Stimulated activated CD4-positive, alpha-beta T cell treated with anti-CD3 and anti-CD28 coated beads, Interleukin-12 subunit alpha, Interleukin-12 subunit beta, amount 100 ng/mL, for 24 hours (primary cell): ENCODE results near the gene STX10.
"Not testable (repeated sequence)": the region's sequence is repeated elsewhere in the genome, so short reads cannot be mapped to it uniquely, and the experiment has no call there.

Experiments
- DNase-seq, 2 experiments: peaks; one replicate each; pipeline ENCODE4 v3.0.0-alpha.2; 2020; ENCODE audit warnings: low read depth in 2 of 2

STX10 gene

DNA sequence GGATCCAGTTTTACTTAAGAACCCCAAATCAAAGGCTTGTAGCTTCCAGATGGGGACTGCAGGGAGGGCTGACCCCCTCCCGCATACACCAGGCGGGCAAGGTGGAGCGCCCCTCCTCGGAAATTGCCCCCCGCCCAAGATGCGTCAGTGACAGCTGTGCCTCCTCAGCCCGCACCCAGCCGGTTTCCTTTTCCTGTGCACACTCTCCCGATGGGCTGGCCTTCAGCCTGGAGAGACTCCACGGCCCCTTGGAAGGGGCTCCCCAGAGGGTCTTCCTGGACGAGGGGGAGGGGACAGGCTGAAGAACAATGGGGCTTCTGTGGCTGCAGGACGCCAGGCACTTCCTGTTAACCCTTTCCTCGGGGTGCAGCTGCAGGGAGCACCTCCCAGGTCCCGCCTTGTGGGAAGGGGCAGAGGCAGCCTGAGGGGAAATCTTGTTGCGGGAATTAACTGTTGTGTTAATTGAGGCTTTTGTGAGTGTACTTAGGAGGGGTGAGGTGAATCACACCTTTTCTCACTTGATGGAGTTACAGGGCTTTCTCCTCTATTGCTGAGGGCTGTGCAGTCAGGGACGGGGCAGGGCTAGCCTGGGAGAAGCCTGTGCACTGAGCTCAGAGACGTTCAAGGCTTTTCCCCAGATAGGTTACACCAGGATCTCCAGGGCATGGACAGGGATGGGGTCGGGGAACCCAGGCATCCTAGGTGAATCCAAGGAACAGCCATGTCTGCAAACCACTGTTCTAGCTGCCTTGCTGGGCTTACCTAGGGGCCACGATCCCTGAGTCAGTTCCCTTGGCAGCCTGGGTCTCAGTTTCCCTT, 14.4 kb upstream of the STX10 start:
- DNase-seq: no peak

DNA sequence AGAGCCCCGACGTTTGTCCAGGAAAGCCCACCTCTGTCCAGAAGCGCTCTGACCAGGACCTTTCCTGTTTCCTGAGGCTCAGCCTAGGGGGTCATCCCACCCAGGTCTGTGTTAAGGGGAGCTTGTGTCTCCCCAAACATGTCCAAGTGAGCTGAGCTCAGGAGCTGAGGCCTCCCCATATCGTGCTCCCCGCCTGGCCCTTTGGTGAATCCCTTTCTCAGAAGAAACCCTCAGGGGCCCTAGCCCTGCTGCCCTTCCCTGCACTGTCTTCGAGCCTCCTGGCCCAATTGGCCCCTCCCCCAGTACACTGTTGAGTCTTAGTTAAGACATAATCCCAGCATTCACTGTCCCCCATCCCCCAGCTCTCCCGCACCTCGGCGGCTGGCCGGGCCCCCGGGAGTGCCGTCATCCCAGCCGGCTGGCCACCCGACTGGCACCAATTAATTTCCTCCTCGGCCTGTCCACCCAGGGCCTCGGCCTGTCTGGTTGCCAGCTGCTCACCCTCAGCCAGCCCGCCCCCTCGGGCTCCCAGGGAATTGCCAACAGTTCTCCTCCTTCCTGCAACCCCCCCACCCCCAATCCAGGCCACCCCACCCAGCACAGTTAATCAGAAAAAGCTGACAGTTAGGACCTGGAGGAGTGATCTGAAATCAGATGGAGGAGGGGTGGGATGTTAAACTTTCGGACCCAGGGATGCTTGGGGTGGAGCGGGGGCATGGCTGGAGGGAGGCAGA, 13.6 kb upstream of the STX10 start:
- no peak for DNase-seq

DNA sequence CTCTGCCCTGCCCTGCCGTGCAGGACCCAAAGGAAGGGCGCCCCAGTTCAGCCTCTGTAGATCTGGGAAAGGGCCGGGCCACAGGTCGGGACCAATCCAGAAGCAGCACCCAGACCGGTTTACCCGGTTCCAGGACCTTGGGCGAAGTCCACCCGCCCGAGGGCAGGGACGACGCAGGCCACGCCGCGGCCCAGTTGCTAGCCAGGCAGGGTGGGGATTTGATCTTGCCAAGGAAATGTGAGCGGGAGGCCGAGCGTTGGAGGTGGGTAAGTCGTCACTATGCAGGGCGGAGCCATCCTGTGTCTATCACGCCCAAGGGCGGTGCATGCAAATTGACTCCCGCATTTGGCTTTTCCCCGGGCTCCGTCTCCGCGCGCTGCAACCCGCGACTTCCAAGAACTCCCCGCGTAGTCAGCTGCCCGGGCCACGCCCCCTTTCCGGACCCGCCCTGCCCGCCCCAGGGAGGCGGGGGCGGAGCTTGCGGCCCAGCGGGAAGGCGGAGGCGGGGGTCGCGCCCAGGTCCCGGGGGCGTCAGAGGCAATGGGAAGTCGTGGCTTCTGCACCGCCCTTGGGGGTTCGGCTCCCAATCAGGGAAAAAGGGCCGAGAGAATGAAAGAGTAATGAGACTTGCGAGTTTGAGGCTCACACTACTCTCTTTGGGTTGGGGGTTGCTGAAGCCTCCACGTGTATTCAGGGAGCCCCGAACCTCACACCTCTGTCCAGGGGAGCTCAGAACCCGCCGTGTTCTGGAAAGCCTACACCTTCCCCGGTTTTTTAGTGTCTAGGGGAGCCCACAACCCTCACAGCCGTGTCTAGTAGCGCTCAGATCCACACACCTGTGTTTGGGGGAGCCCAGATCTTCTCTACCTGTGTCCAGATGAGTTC, 12.8 kb upstream of the STX10 start:
- peak; percentile 77 to 93 for DNase-seq

DNA sequence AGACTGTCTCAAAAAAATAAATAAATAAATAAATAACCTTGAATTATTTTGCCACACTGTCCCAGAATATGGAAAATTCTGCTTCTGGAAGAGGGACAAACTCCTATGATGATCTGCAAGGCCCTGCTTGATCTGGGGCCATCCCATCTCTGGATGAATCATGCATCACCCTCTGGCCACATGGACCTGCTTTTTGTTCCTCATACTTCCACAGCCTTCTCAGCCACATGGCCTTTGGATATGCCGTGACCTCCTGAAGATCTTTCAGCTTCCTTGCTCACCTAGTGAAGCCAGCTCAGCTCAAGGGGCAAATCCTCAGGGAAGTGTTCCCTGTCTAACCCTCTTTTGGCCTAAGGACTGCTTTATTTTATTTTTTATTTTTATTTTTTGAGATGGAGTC, 10.4 kb upstream of the STX10 start:
- DNase-seq: no peak

DNA sequence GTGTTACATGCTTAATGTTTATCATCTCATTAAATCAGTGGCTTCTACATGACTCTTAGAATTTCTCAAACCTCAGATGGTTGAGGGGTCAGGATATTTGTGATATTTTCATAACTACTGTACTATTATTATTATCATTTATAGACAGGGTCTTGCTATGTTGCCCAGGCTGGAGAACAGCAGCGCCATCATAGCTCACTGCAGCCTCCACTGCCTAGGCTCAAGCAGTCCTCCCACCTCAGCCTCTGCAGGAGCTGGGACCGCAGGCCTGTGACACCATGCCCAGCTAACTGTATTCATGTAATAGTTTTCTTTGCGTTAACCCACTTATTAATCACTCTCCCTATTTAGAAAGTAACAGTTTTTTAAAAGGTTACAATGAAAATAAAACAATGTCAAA, 9.5 kb upstream of the STX10 start:
- DNase-seq: no peak

DNA sequence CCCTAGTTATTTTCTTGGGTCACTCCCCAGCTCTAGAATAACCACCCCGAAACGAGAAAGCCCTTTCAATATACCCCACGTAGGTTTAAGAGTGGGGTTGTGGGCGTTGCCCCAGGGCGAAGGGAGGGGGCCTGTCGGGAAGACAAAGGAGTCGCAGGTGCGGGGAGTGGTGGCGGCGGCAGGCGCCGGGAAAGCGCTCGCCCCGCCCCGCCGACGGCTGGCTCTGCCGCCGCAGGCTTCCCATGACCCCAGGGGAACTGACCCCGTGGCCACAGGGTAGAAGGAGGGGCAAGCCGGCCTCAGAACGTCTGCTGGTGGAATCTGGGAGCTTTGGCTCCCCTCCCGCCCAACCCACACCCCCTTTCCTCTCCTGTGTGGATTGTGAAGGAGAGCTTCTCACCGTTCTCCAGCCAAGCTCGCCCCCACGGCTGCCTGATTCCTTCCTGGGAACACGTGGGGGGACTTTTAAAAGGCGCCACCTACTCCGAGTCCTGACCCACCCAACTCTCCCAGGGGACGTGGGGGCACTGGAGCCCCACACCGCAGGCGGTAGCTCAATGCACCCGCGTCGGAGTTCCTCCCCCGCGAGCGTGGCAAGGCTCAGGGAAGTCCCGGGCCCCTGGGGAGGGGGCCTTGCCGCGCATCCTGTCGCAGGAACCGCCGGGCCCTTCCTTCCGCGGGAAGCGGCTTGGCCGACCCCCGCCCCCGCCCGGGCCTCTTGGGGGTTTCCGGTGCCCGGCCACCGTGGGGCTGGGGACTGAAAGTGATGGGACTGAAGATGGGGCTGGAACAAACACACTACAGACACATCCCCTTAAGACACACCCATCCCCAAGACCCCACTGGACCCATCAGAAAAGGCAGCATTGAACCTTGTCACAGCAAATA, 5.5 kb upstream of the STX10 start:
- peak in 1 of 2 experiments; percentile 54 for DNase-seq

- peak; percentile 51 to 77 for DNase-seq
Observed at GRCh38 chr19:13154911-13155471, 4.8 kb upstream of the STX10 start.

GRCh38 chr19:13154241-13154778, 4.1 kb upstream of the STX10 start:
- DNase-seq: peak in 1 of 2 experiments; percentile 70

- DNase-seq: no peak
Observed at GRCh38 chr19:13153569-13154240, 3.5 kb upstream of the STX10 start.

DNA sequence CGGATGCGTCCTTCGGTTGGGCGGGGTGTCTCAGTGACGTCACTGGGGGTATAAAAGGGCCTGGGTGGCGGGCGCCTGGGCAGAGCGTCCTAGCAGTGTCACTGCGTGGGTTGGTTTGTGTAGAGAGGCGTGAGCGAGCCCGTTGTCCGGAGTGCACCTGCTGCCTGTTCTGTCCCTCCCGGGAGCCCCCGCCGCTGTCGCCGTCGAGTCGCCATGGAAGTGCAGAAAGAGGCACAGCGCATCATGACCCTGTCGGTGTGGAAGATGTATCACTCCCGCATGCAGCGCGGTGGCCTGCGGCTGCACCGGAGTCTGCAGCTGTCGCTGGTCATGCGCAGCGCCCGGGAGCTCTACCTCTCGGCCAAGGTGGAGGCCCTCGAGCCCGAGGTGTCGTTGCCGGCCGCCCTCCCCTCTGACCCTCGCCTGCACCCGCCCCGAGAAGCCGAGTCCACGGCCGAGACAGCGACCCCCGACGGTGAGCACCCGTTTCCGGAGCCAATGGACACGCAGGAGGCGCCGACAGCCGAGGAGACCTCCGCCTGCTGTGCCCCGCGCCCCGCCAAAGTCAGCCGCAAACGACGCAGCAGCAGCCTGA, 2.9 kb upstream of the STX10 start:
- DNase-seq: peak; percentile 96

DNA sequence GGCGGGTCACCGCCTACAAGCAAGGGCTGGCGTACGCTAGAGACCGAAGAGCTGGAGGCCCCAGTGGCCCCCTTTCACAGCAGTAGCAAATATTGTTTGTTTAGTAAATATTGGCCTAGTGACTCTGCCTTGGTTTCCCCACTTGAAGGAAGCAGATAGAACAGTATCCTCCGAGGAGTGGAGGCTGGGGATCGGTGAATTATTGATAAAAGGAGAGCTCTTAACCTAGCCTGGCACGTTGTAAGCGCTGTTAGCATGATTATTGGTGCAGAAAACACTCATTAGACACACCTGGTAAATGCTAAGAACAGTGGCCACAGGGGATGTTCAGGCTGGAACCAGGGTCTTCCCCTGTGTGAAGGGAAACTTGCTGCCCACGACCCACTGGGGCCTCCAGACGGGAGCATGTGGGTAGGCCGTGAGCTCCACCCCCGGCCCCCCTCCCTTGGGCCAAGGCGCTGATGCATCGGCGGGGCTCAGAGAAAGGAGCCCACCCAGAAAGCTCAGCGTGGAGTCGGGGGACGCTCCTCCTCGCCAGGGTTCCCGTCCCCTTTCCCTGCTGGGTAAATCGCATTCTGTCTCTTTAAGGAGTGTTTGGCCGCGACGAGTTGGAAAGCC, 2.3 kb upstream of the STX10 start:
- no peak for DNase-seq

- peak; percentile 91 to 93 for DNase-seq
Observed at GRCh38 chr19:13151605-13152355, 1.6 kb upstream of the STX10 start.

DNA sequence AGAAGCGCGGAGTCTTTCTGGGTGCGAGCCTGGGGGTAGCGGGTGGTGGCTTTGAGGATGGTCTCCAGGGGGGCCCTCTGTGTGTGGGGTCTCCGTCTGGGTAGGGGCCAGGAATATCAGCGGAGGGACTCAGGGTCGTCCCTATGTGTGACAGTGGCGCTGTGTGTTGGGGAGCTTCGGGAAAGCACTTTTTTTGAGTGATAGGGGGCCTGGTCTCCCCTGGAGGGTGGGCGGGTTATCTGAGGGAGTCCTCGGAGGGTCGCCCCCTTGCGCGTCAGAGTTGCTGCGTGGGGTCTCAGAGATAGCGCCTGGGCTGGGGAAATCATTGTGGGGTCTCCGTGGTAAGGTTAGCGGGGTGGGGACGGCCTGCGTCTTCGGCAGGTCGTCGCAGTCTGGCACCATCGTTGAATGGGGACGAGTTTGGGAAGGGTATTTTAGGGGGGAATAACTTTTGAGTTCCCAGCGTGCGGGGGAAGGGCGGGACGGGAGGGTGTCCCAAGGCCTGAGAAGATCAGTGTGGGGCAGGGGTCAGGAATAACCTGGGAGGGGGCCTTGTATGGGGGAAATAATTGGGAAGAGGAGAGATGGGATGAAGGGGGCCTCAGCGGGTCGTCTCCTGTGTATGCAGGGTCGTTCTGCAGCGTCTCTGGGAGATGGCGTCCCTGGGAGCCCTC, 893 bp upstream of the STX10 start:
- DNase-seq: no peak

GRCh38 chr19:13149628-13150186, 468 bp downstream of the STX10 start:
- DNase-seq: peak in 1 of 2 experiments; percentile 41

- not testable (repeated sequence) for DNase-seq
Observed at GRCh38 chr19:13149173-13149627, 975 bp downstream of the STX10 start.

DNA sequence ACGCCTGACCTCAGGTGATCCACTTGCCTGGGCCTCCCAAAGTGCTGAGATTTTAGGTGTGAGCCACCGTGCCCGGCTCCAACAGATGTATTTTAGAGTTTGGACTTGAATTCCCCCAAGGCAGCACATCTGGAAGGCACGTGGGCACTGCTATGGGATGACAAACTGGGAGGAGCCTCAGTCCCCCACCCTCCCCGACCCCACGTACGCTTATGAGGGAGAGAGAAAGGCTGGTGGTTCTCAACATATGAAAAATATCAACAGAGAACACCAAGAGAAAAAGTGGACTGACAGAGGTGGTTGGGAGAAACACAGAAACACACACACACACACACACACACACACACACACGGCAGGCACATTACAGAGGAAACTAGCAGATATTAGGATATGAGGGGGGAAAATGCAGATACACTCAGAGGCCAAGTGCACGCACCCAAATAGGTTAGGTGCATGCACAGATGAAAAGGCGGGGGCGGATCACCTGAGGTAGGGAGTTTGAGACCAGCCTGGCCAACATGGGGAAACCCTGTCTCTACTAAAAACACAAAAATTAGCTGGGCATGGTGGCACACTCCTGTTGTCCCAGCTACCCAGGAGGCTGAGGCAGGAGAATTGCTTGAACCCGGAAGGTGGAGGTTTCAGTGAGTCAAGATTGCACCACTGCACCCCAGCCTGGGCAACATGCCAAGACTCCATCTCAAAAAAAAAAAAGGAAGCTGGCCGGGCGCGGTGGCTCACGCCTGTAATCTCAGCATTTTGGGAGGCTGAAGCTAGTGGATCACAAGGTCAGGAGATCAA, 3.2 kb downstream of the STX10 start:
- DNase-seq: no peak
